ENCODE results near the gene NCOA1. TPM values are rescaled to one million over a fixed set of nuclear protein-coding genes. Genes with fewer than 3 reads are reported as not detected.

The NCOA1 gene
- total and polyA plus RNA-seq, 2 donors (not counting 3 experiments of a cell fraction or from before 2014, with no cell fraction given), result 11.4 to 14.1 TPM

- no peaks in the 10 kb centered on the region for H3K9me3 ChIP-seq (replicated peaks; ENCODE audit: control insufficient read depth, insufficient read depth, low read length)
- no peaks in the 10 kb centered on the region for H3K79me2 ChIP-seq (ENCODE audit: control insufficient read depth, insufficient read depth, low read length)
- no peak overlapping the region for H3K27ac ChIP-seq (ENCODE audit: insufficient read depth, low read depth, low read length)
- no peaks in the 10 kb centered on the region for H3K4me1 ChIP-seq (ENCODE audit: control insufficient read depth, extremely low read depth, insufficient read depth, low read length)
- H3K36me3 ChIP-seq (ENCODE audit: control insufficient read depth in 2 of 2, extremely low read depth in 1 of 2, insufficient read depth in 2 of 2, low read length in 2 of 2), result no peaks in the 10 kb centered on the region
- no peak overlapping the region for H2AFZ ChIP-seq (ENCODE audit: low read depth, low read length)
- no peak for DNase-seq (ENCODE audit: low read depth, low spot score)
- H3K9me1 ChIP-seq (replicated peaks; ENCODE audit: control insufficient read depth, extremely low read depth, insufficient read depth, low read length), result no peaks in the 10 kb centered on the region
- TF ChIP-seq CTCF (IDR thresholded peaks at IDR 0.05; ENCODE audit: extremely low read depth in 1 of 2, insufficient read depth in 1 of 2, low read depth in 1 of 2, low read length in 2 of 2), result no peak
- TF ChIP-seq EZH2 (IDR thresholded peaks at IDR 0.05; ENCODE audit: borderline replicate concordance, low read depth, low read length, severe bottlenecking), result no peak
- TF ChIP-seq FOS (IDR thresholded peaks at IDR 0.05; ENCODE audit: borderline replicate concordance, insufficient read depth, low read length), result no peak
- TF ChIP-seq JUN (IDR thresholded peaks at IDR 0.05; ENCODE audit: borderline replicate concordance, insufficient read depth, insufficient read length, low read depth), result no peak
- H3K4me3 ChIP-seq (replicated peaks in 1 of 3; ENCODE audit: insufficient read depth in 1 of 3, low read depth in 1 of 3, low read length in 3 of 3), result no peak overlapping the region
- no TSS peak for BruUV-seq (replicated peaks)
- H3K27me3 ChIP-seq (ENCODE audit: control insufficient read depth in 2 of 2, insufficient read depth in 2 of 2, low read length in 2 of 2), result peaks cover 3 to 9% of the 10 kb centered on the region in 2 experiments
- FAIRE-seq, result no peak
- no peaks in the 10 kb centered on the region for H4K20me1 ChIP-seq (replicated peaks; ENCODE audit: control insufficient read depth, extremely low read depth, insufficient read depth, low read length)
- intact Hi-C loops (cut with micrococcal nuclease), result no loop called here
- no peak overlapping the region for H3K9ac ChIP-seq (replicated peaks; ENCODE audit: extremely low read depth, insufficient read depth, low read length)
- dilution Hi-C loops (cut with MboI; ENCODE audit: extremely low pct_ligation_motif_present, low sequenced_read_pairs), result no loop called here
- POLR2A ChIA-PET, result no interaction called here
- CTCF ChIA-PET, result no interaction called here
- no peak overlapping the region for H3K4me2 ChIP-seq (ENCODE audit: insufficient read depth, low read length)
These were observed 10.8 kb upstream of the NCOA1 start for GRCh38 chr2:24480245-24480644.

GRCh38 chr2:24482251-24482971 is 8.6 kb upstream of the NCOA1 start:
- no peak for DNase-seq (ENCODE audit: low read depth, low spot score)
- no TSS peak for BruUV-seq (replicated peaks)
- Histone ChIP-seq H3K4me3 (replicated peaks in 1 of 3; ENCODE audit: insufficient read depth in 1 of 3, low read depth in 1 of 3, low read length in 3 of 3) (no peak overlapping the region), H3K27ac (ENCODE audit: insufficient read depth, low read depth, low read length) (no peak overlapping the region), H3K36me3 (ENCODE audit: control insufficient read depth in 2 of 2, extremely low read depth in 1 of 2, insufficient read depth in 2 of 2, low read length in 2 of 2) (no peaks in the 10 kb centered on the region), H3K4me2 (ENCODE audit: insufficient read depth, low read length) (no peak overlapping the region), H3K9me3 (replicated peaks; ENCODE audit: control insufficient read depth, insufficient read depth, low read length) (no peaks in the 10 kb centered on the region), H3K27me3 (ENCODE audit: control insufficient read depth in 2 of 2, insufficient read depth in 2 of 2, low read length in 2 of 2) (peaks cover 3 to 9% of the 10 kb centered on the region in 2 experiments), H3K9ac (replicated peaks; ENCODE audit: extremely low read depth, insufficient read depth, low read length) (no peak overlapping the region), H3K79me2 (ENCODE audit: control insufficient read depth, insufficient read depth, low read length) (no peaks in the 10 kb centered on the region), H3K4me1 (ENCODE audit: control insufficient read depth, extremely low read depth, insufficient read depth, low read length) (no peaks in the 10 kb centered on the region), H3K9me1 (replicated peaks; ENCODE audit: control insufficient read depth, extremely low read depth, insufficient read depth, low read length) (no peaks in the 10 kb centered on the region), H2AFZ (ENCODE audit: low read depth, low read length) (no peak overlapping the region), H4K20me1 (replicated peaks; ENCODE audit: control insufficient read depth, extremely low read depth, insufficient read depth, low read length) (no peaks in the 10 kb centered on the region)
- TF ChIP-seq POLR2A (IDR thresholded peaks at IDR 0.05; ENCODE audit: low read depth, low read length) (no peak), MYC (IDR thresholded peaks at IDR 0.05; ENCODE audit: low read depth, low read length) (no peak), POLR2AphosphoS5 (IDR thresholded peaks at IDR 0.05; ENCODE audit: insufficient read depth, low read depth, low read length) (no peak), CTCF (IDR thresholded peaks at IDR 0.05; ENCODE audit: extremely low read depth in 1 of 2, insufficient read depth in 1 of 2, low read depth in 1 of 2, low read length in 2 of 2) (no peak), JUN (IDR thresholded peaks at IDR 0.05; ENCODE audit: borderline replicate concordance, insufficient read depth, insufficient read length, low read depth) (no peak), GATA2 (IDR thresholded peaks at IDR 0.05; ENCODE audit: insufficient read depth, insufficient read length, low read depth, low read length) (no peak), EZH2 (IDR thresholded peaks at IDR 0.05; ENCODE audit: borderline replicate concordance, low read depth, low read length, severe bottlenecking) (no peak), MAX (IDR thresholded peaks at IDR 0.05; ENCODE audit: insufficient read depth, insufficient read length) (no peak), FOS (IDR thresholded peaks at IDR 0.05; ENCODE audit: borderline replicate concordance, insufficient read depth, low read length) (no peak)
- no peak for FAIRE-seq
- POLR2A ChIA-PET, result no interaction called here
- dilution Hi-C loops (cut with MboI; ENCODE audit: extremely low pct_ligation_motif_present, low sequenced_read_pairs) (no loop called here), intact Hi-C loops (cut with micrococcal nuclease) (no loop called here)
- CTCF ChIA-PET, result interaction anchor here (1.1 to 1.7 kb wide), 3 partner anchors 8 to 72 kb away, joined by 3 to 5 read pairs (median 4); partner anchors contain the start of gene NCOA1

All from endothelial cell of umbilical vein (primary cell).